ENCODE data around the gene PSMC2.

DNA sequence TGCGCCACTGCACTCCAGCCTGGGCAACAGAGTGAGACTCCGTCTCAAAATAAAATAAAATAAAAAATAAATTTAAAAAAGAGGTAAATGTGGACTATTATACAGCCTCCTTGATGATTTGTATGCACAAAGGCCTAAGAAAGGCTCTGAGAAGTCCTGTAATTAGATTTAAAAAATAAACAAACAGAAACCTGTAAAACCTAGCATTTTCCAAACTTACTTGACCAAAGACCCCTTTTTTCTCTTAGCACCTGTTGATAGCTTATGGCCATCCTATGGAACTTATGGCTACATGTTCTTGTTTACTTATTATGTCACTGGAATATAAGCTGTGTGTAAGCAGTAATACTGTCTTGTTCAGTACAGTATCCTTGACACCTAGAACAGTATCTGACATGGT, 8.6 kb upstream of the PSMC2 start:
- TF ChIP-seq, protein P1, sequence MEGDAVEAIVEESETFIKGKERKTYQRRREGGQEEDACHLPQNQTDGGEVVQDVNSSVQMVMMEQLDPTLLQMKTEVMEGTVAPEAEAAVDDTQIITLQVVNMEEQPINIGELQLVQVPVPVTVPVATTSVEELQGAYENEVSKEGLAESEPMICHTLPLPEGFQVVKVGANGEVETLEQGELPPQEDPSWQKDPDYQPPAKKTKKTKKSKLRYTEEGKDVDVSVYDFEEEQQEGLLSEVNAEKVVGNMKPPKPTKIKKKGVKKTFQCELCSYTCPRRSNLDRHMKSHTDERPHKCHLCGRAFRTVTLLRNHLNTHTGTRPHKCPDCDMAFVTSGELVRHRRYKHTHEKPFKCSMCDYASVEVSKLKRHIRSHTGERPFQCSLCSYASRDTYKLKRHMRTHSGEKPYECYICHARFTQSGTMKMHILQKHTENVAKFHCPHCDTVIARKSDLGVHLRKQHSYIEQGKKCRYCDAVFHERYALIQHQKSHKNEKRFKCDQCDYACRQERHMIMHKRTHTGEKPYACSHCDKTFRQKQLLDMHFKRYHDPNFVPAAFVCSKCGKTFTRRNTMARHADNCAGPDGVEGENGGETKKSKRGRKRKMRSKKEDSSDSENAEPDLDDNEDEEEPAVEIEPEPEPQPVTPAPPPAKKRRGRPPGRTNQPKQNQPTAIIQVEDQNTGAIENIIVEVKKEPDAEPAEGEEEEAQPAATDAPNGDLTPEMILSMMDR (IDR thresholded peaks at IDR 0.05) = no peak
- TF ChIP-seq POLR2A (IDR thresholded peaks at IDR 0.05) = no peak
